ENCODE data around the gene TMEM132A. TPM values are rescaled to one million over a fixed set of nuclear protein-coding genes. Genes with fewer than 3 reads are reported as not detected.
A peak's percentile ranks its signal among the peaks of the same experiment; 100 is the strongest.

Gene TMEM132A
- total and polyA plus RNA-seq, 2 of the 13 experiments (the other 11 are each of a cell fraction or from before 2014, with no cell fraction given): 11.1 to 32.9 TPM

GRCh38 chr11:60880643-60881282, 43.5 kb upstream of the TMEM132A start (continued):
- TF ChIP-seq ZNF512B (CRISPR knock-in tag; IDR thresholded peaks at IDR 0.05; ENCODE audit: borderline replicate concordance) (peak; percentile 96; the same call in 1 of the 2 replicates), BORCS8-MEF2B (CRISPR knock-in tag; IDR thresholded peaks at IDR 0.05) (peak; percentile 77), SALL1 (CRISPR knock-in tag; IDR thresholded peaks at IDR 0.05) (peak; percentile 100), GMEB1 (CRISPR knock-in tag; IDR thresholded peaks at IDR 0.05; ENCODE audit: borderline replicate concordance) (no peak; the same call in 1 of the 2 replicates), ZFP90 (CRISPR knock-in tag; IDR thresholded peaks at IDR 0.05; ENCODE audit: borderline replicate concordance) (peak; percentile 91; the same call in 1 of the 2 replicates), MEIS1 (CRISPR knock-in tag; IDR thresholded peaks at IDR 0.05; ENCODE audit: borderline replicate concordance) (peak; percentile 98), SIN3A (IDR thresholded peaks at IDR 0.05; ENCODE audit: borderline replicate concordance, low read depth, low read length) (peak; percentile 60; the same call in 1 of the 2 replicates), ZNF672 (CRISPR knock-in tag; IDR thresholded peaks at IDR 0.05) (no peak)
- TF ChIP-seq, protein P1, sequence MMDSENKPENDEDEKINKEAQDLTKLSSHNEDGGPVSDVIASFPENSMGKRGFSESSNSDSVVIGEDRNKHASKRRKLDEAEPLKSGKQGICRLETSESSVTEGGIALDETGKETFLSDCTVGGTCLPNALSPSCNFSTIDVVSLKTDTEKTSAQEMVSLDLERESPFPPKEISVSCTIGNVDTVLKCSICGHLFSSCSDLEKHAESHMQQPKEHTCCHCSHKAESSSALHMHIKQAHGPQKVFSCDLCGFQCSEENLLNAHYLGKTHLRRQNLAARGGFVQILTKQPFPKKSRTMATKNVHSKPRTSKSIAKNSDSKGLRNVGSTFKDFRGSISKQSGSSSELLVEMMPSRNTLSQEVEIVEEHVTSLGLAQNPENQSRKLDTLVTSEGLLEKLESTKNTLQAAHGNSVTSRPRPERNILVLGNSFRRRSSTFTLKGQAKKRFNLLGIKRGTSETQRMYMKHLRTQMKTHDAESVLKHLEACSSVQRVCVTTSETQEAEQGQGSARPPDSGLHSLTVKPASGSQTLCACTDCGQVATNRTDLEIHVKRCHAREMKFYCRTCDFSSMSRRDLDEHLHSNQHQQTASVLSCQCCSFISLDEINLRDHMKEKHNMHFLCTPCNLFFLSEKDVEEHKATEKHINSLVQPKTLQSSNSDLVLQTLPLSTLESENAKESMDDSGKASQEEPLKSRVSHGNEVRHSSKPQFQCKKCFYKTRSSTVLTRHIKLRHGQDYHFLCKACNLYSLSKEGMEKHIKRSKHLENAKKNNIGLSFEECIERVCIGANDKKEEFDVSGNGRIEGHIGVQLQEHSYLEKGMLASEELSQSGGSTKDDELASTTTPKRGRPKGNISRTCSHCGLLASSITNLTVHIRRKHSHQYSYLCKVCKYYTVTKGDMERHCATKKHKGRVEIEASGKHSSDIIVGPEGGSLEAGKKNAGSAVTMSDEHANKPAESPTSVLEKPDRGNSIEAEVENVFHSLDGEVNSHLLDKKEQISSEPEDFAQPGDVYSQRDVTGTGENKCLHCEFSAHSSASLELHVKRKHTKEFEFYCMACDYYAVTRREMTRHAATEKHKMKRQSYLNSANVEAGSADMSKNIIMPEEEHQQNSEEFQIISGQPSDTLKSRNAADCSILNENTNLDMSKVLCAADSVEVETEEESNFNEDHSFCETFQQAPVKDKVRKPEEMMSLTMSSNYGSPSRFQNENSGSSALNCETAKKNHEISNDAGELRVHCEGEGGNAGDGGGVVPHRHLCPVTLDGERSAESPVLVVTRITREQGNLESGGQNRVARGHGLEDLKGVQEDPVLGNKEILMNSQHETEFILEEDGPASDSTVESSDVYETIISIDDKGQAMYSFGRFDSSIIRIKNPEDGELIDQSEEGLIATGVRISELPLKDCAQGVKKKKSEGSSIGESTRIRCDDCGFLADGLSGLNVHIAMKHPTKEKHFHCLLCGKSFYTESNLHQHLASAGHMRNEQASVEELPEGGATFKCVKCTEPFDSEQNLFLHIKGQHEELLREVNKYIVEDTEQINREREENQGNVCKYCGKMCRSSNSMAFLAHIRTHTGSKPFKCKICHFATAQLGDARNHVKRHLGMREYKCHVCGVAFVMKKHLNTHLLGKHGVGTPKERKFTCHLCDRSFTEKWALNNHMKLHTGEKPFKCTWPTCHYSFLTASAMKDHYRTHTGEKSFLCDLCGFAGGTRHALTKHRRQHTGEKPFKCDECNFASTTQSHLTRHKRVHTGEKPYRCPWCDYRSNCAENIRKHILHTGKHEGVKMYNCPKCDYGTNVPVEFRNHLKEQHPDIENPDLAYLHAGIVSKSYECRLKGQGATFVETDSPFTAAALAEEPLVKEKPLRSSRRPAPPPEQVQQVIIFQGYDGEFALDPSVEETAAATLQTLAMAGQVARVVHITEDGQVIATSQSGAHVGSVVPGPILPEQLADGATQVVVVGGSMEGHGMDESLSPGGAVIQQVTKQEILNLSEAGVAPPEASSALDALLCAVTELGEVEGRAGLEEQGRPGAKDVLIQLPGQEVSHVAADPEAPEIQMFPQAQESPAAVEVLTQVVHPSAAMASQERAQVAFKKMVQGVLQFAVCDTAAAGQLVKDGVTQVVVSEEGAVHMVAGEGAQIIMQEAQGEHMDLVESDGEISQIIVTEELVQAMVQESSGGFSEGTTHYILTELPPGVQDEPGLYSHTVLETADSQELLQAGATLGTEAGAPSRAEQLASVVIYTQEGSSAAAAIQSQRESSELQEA (CRISPR knock-in tag; IDR thresholded peaks at IDR 0.05; ENCODE audit: not compliant biosample characterization): no peak
- TF ChIP-seq, protein P2, sequence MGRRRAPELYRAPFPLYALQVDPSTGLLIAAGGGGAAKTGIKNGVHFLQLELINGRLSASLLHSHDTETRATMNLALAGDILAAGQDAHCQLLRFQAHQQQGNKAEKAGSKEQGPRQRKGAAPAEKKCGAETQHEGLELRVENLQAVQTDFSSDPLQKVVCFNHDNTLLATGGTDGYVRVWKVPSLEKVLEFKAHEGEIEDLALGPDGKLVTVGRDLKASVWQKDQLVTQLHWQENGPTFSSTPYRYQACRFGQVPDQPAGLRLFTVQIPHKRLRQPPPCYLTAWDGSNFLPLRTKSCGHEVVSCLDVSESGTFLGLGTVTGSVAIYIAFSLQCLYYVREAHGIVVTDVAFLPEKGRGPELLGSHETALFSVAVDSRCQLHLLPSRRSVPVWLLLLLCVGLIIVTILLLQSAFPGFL (CRISPR knock-in tag; IDR thresholded peaks at IDR 0.05): no peak
- TF ChIP-seq, protein P3, sequence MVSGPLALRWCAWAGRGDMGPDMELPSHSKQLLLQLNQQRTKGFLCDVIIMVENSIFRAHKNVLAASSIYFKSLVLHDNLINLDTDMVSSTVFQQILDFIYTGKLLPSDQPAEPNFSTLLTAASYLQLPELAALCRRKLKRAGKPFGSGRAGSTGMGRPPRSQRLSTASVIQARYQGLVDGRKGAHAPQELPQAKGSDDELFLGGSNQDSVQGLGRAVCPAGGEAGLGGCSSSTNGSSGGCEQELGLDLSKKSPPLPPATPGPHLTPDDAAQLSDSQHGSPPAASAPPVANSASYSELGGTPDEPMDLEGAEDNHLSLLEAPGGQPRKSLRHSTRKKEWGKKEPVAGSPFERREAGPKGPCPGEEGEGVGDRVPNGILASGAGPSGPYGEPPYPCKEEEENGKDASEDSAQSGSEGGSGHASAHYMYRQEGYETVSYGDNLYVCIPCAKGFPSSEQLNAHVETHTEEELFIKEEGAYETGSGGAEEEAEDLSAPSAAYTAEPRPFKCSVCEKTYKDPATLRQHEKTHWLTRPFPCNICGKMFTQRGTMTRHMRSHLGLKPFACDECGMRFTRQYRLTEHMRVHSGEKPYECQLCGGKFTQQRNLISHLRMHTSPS (CRISPR knock-in tag; IDR thresholded peaks at IDR 0.05; ENCODE audit: low read depth): peak; percentile 80; the same call in 1 of the 2 replicates
